GM18873 (cell line): ENCODE results near the gene AP3B2.

Source experiments
- ATAC-seq: cut with Tn5 transposase; IDR thresholded peaks from one replicate; pipeline ENCODE4 v1.9.1; 2021; ENCODE audit warnings: mild to moderate bottlenecking, moderate library complexity, moderate number of reproducible peaks; ENCODE audit not compliant: unreplicated experiment, low FRiP score

AP3B2 gene

DNA sequence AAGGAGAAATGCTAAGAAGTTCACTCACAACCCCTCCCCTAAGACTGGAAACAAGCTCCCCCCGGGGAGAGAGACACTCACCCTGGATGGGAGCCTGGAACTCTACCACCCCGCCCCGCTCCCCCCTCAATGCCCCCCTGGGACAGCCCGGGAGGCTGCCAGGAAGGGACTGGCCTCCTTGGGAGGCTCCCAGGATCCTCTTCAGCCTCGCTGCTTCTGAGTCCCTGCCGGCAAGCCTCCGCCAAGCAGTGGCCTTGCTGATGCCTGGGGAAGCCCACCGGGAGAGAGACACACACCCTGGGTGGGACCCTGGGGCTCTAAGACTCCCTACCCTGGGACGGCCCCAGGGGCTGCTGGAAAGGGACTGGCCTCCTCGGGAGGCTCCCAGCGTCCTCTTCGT, 95.9 kb downstream of the AP3B2 start:
- ATAC-seq = no peak

DNA sequence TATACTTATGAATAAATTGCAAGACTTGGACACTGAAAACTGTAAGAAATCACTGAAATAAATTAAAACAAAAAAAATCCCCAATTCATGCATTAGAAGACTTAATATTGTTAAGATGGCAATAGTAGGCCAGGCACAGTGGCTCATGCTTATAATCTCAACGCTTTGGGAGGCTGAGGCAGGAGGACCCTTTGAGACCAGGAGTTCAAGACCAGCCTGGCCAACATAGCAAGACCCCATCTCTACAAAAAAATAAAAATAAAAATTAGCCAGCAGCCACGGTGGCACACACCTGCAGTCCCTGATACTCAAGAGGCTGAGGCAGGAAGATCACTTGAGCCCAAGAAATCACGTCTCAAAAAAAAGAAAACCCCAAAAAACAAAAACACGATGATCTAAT, 98.3 kb downstream of the AP3B2 start:
- ATAC-seq = no peak
